ENCODE results near the gene NTM.

GRCh38 chr11:131858505-131858904 is 488.1 kb downstream of the NTM start:
- no peak for TF ChIP-seq CTCF (IDR thresholded peaks at IDR 0.05; ENCODE audit: low read depth, low read length)
- no peak for TF ChIP-seq EZH2phosphoT487 (IDR thresholded peaks at IDR 0.05; ENCODE audit: low read depth)

All from OCI-LY3 (cell line).